NCI-H1417 treated with DMSO at 0.1 percent for 48 hours (cell line): ENCODE data around the gene FRMD4B.

Experiments used
- DNase-seq: peaks from one replicate; lab custom pipeline; 2025; lab: John Stamatoyannopoulos, UW

The FRMD4B gene

DNA sequence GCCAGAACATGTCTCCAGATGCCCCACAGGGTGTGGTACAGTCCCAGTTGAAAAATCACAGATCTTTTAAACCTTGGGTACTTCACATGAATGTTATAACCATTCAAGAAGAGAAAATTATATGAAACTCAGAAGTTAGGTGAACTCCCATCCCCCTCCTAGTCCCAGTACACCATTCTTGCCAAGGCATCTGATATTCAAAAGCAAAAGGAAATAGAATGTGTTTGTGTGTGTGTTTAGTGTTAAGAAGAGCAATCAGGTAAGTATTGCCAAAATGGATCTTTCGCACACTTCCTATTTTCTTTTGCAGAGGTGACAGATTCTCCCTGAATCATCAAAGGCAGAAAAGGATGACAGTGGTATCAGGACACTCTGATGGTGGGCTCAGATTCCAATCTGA is 219.4 kb downstream of the FRMD4B start:
- DNase-seq, result no peak

DNA sequence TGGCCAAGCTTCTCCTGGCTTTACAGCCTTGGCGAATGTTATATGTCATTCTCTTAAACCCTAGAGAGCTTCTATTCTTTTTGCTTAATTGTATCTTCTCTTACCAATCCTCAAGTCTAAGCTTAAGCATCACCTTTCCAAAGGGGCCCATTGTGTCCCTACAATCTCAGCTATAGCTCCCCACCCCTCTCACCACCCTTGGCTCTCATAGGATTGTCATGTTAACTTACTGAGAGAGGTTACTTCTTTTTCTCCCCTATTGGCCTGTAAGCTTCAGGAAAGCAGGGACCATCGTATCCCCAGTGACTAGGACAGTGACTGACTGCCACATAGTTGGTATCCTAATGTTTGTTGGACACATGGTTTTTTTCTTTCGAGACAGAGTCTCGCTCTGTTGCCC is 220.1 kb downstream of the FRMD4B start:
- no peak for DNase-seq

DNA sequence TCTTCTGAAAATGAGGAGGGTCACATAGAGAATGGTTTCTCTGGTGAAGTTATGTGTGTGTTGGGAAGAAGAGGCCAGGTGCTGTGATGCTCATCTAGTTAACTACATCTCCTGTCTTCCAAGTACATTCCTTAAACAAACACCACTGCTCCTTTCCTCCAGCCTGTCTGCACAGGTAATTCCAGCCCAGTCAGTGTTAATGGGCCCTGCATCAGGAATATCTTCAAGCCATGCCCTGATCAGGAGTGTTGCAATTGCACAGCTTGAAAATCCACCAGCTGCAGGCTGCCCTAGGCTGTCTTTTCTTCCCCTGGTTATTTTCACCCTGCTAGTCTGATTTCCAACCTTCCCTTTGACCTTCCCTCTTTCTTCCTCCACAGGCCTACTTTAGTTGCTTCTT is 221.6 kb downstream of the FRMD4B start:
- no peak for DNase-seq

DNA sequence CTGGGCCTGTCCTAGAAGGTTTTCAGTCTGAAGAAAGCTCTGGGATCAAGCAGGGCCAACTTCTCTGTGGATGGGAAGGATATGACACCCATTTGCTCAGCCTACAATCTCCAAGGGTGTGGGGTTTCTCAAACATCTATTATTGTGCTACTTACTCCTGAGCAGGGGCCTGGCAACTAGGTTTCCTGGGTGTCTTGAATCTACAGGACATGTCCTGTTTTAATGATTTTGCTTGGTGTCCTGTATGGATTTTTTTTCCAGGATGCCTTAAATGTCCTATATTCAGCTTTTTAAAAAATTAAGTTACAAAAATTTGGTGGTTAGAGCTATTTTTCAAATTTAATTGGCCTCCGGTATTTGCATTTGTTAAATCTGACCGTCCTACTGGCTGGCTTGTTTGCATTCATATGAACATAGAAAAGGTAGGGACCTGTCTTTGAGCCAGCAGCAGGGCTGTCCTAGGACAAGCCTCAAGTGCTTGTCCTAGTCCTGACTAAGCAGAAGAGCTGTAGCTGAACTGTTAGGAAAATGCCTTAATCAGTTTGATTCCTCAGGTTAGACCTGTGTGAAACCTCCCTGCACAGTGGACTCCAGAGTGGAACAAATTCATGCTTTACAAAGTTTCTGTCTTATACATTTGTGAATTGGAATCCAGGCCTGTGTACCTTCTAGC is 223.4 kb downstream of the FRMD4B start:
- DNase-seq, result no peak

DNA sequence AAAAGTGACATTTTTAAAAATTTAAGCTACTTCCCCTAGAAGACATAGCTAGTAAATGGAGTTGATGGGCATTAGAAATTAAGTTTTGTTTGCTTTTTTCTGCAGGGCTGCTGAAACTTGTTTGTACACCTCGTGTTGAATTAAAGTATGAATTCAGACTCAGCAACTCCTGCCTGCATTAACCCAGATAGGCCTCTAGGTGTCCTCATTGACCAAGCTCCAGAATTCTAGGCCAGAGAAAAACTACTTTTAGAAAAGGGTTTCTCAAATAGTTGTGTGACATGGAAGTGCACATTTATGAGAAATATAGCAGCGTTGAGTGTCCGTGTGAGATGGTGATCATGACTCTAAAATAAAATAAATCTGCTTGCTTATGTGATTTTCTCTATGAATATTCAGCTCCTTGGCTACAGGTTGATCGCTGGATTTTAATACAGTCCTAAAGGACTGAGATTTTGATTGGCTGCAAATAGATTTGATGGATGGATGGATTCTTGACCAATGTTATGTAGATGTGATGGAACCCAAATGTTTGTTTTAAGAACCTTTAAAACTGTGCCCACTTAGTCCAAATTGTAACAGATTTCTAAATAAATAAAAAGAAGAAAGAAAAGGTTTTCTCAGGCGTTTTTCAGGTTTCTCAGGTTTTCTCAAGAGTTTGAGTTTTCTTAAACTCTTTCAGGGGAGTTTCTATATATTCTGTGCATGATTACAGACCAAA is 224.1 kb downstream of the FRMD4B start:
- DNase-seq, result no peak

DNA sequence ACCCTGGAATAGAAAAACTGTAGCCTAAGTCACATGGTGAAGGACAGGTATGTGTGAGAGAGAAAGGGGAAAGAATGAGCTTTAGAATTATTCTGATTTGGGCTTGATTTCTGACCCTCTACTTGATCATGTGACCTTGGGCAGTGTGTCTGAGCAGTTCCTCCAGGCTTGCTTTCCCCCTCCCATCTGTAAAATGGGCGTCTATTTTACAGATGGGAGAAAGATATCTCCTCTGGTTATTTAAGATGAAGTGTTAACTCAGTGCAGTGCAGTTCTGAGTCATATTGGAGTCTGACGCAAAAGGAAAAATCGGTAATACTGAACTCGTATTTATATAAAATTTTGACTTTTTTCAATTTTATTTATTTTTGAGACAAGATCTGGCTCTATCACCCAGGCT is 225.4 kb downstream of the FRMD4B start:
- no peak for DNase-seq

DNA sequence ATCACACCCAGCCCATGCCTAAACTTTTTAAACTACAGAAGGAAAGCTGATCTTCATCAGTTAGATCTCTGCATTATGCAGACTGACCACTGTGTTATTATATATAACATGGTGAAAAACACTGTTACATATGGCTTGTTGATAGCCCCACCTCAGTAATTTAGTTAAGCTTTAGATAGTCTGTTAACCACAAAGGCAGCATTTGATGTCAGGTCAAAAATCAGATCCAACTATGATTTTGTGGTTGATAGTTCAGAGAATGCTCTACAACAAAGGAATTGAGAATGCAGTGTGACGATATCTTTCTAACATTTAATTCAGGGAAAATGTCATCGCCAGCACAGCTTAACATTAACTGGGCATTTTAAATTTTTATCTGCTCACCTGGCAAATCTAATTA is 225.8 kb downstream of the FRMD4B start:
- DNase-seq, result no peak

DNA sequence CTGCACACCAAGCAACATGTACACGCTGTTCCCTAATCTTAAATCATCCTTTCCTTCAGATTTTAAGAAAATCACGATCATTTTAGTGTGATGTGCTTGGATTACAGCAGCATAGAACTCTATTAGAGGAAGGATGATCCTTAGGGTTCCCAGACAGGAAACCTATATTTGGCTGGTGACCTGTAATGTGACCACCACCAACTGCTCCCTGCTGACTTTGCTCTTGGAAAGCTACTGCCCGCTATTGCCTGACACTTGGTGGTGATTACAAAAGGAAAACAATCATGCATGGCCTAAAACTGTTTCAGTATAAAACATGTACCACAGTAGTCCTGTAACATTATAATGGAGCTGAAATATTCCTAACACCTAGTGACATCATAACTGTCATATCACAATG is 236.3 kb downstream of the FRMD4B start:
- DNase-seq, result no peak

DNA sequence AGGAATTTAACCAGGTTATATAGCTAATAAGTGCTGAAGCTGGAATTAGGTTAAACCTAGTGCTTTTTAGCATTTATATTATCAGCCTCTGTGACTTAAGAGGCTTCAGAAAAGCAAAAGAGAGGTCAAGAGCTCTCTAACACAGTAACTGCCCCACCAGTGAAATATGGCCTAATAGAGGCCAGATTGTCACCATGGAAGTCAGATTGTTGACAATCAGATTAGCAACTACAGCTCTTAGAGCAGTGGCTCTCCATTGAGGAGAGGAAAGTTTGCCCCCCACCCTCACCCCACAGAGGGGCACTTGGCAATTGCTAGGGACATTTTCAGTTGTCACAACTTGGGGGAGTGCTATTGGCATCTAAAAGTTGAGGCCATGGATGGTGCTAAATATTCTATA is 240.2 kb downstream of the FRMD4B start:
- no peak for DNase-seq

DNA sequence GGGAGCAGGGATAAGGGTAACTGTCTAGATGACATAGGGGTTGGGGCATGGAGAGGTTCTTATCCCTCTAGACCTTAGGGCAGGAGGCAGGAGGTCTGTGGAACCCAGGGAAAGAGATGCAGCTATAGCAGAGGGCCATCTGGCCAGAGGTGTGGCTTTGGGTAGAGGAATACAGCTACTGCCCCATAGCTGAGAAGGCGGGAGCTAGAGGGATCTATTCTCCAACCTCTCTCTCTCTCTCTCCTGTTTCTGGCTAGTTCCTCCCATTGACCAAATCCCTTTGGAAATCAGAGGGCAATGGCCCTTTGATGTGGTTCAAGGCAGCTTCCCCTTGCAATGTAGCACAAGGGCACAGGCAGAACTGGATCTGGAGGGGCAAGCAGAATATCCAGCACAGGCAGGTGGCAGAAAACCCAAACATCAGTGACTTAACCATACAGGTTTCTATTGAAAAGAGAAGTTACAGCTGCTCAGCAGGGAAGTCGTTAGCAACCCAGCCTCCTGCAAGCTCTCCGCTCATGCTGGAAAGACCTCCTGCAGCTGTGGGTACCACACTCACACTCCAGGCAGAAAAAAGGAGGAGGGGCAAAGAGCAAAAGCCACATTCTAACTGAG is 241.2 kb downstream of the FRMD4B start:
- no peak for DNase-seq

DNA sequence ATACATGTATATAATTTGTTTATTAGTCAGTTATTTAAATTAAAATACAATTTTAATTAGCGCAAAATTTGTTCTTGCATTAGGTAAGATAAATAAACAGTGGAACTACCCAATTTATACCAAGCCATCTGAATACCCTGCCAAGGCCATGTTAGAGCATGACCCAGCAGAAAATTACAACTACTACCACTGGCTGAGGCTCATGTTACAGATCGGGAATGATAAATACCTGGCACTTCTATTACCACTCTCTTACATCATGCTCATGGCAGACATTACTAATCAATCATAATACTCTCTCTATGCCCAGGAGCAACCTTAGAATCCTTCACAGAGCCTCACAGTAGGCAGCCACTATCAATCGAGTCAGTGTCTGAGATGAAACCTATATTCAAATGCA is 242.3 kb downstream of the FRMD4B start:
- DNase-seq, result no peak

DNA sequence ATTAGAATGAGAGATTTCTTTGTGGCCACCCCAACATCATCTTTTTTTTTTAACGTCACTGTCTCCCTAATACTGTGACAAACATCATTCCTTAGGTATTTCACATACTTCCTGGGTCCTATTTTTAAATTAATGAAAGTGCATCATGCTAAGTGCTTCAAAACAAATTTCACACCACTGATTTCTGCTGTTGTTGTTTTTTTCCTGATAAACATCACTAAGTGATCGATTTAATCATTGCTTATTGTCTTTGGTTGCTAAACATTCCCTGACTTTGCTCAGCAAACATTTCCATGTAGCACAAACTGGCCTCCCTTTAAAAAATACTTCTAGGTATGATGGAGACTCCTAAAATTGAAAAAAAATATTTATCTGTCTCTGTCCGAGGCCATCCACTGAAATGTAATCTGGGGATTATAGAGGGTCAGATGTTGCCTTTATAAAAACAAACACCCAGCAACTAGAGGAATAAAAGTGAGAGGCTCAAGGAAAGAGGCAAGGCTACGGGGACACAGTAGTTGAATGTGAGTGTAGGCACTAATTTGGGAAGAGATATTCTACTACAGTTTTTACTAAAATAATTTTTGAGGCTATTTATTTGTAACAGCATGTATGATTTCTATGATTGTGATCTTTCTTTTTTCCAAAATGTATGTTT is 243.0 kb downstream of the FRMD4B start:
- DNase-seq, result no peak

DNA sequence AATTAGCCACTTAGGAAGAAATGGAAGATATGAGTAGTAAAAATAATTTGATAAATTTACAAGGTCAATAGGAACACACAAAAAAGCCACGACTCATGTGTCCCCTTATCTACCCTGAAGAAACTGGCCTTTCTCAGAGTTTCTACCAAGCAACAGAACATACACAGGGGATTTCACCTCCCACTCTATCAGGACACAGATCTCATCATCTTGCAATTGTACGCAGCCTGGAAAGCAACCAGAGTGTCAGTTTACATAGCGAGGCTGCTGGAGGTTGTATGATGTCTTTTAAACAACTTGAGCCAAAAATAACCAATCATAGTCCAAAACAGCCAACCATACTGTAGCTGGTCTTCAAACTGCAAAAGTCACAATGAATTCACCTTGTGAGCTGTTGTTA is 243.8 kb downstream of the FRMD4B start:
- no peak for DNase-seq

DNA sequence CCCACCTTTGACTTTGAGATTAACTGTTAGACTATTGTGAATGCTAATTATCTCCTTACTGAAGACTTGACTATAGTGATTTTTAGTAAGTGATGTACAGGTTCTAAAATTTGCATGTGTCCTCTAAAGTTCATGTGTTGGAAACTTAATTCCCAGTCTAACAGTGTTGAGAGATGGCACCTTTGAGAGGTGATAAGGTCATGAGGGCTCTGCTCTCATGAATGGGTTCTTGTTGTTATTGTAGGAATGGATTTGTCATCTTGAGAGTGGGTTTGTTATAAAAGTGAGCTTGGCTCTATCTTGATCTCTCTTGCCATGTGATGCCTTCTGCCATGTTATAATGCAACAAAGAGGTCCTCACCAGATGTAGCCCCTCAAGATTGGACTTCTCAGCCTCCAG is 244.6 kb downstream of the FRMD4B start:
- no peak for DNase-seq

DNA sequence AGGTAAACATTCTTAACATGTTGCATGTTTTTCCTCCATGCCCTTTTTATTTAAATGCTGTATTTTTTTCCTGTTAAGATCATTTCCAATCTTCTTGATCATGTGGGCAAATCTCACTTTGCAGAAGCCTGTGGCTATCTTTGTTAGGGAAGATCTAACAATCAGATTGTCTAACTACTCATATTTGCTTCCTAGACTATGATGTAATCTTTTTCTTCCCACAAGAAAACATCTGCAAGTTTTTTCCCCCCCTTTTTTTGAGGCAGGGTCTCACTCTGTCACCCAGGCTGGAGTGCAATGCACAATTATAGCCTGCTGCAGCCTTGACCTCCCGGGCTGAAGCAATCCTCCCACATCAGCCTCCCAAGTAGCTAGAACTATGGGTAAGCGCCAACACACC is 248.5 kb downstream of the FRMD4B start:
- DNase-seq, result no peak

DNA sequence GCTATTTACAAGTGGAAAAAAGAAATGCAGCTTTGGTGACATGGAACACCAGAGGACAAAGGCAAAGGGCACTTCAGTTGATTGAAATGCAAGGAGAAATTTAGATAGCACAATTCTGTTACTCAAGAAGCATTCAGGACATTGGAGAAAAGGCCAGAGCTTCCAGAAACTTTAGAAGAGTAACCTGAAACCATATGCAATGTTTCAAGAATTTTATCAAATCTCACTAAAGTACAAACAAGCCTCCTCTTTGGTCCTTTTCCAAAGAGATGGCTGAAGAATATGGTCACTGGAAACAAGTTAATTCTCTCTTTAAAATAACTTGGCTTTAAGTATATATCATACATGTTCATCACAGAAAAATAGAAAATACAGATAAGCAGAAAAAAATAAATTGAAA is 248.9 kb downstream of the FRMD4B start:
- DNase-seq, result no peak

DNA sequence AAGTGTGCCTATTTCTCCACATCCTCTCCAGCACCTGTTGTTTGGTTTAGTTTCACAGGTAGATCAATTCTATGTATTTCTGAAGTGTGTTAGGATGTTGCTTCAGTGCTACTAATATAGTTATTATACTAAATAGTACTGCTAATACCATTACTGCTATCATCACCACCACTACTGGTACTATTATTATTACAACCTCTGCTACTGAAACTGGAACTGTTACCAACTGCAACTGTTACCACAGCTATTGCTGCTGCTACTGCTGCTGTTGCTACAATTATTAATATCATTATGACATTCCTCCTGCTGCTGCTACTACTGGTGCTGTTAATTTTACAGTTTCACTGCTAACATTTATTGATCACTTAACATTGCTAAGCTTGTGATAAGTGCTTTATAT is 255.2 kb downstream of the FRMD4B start:
- no peak for DNase-seq

DNA sequence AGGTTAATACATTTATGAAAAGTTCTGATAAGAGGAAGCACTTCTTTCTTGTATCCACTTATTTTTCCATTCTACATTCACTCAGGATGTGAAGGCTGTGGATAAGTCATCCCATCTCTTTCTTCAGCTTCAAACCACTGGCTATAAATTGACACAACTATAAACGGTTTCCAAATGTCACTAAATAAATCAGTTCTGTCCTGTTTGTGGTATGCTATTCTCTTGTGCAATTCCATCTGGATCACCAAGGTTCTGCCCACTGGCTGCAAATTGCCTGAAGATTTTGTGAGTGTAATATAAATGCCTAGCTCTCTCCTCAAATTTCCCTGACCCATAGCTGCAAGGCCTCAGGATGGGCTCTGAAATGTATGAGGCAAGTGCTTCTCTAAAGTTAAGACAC is 256.4 kb downstream of the FRMD4B start:
- no peak for DNase-seq

DNA sequence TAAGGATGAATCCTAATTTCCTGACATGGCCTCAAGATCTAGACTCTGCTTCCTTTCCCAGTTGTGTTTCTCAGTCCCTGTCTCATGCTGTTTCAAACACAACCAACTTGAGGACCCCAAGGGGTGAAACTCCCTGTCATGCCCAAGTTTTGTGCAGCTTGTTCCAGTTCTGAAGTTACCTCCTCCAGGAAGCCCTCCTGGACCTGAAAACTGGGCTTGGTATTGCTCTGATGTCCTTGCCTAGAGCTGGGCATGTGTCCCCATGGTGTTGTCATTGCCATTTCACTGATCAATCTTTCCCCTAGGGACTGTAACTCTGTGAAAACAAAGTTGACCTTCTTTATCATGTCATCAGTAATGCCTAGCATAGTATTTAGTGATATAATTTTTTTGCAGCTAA is 257.4 kb downstream of the FRMD4B start:
- no peak for DNase-seq

DNA sequence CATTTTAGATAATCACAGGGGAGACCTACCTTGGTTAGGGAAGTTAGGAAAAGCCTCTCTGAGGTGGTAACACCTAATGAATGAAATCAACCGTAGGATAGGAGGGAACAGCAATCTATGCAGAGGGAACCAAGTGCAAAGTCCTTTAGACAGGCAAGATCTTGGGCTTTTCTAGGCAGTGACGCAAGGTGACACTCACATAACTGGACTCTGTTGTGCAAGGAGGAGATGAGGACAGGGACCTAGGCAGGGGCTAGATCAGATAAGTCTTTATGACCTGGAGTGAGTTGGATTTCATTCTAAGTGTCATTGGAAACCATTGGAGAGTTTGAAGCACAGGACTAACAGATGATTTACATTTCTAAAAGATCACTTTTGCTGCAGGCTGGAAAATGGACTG is 258.9 kb downstream of the FRMD4B start:
- DNase-seq, result no peak

DNA sequence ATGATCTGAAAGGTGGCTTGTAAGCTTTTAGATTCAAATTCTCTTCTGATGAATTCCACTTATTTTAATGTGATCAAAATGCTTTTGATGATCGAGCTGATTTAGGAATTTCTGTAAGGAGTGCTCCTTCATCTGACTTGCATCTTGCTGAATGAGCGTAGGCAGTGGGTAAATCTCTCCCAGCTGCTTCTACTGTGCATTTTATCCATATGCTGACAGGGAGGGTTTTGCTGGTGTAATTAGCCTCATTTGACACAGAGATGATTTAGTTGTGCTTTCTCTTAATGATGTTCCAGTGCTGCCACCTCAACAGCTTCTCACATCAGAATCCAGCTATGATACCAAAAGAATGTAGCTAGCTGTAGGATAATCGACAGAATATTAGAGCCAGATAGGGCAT is 259.7 kb downstream of the FRMD4B start:
- DNase-seq, result no peak

DNA sequence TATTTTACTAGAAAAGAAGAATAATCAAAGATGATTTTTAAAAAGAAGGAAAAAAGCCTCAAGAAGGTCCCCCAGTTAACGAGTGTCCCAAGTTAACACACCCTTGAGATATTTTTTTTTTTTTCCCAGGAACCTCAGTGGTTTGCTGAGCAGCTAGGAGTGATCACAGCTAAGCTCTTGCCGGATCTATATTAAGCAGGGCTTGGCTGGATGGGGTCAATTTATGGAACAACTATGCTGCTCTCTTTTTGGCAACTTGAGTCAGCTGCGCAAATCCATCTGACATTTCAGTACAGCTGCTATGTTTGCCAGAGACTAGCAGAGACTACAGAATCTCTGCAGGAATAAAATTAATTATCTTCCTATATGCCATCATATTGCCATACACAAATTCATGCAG is 263.5 kb downstream of the FRMD4B start, which contains the start of gene LMOD3:
TSS of gene LMOD3 (minus strand) at position 193 of the 400 bp plus-strand sequence. CDS start 209 bp downstream, outside the sequence.
- DNase-seq, result no peak

DNA sequence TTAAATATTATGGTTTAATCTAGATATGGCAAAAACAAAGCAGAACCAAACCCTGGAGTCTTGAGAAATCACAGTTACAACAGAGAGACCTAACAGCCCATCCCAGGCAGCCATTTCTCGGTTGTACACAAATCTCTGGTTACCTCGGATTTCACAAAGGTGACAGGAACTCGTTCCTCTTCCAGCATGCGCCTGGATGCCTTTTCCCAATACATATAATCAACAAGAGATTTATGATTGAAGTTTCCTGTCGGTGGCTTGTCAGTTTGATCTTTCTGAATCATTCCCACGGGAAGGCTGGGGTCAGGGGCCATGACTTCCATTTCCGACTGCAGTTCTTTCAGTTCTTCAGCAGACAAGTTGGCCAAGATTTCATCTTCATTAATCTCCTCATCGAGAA is 263.9 kb downstream of the FRMD4B start:
- DNase-seq, result no peak
